ENCODE measurements around the gene ZNF20. TPM values are rescaled to one million over a fixed set of nuclear protein-coding genes. Genes with fewer than 3 reads are reported as not detected.

ZNF20 gene
- total RNA-seq (1 to 10 TPM; 1.3 to 1.6 TPM), total RNA-seq (0.70 to 0.75 reads per million in 2 donors)

GRCh38 chr19:12139885-12140544, at the start of gene ZNF20:
ZNF20 (minus strand) TSS chr19:12140350; CDS start chr19:12140182, 168 bp downstream.
- peaks cover 4% of the 10 kb centered on the region for H3K36me3 Mint-ChIP-seq (ENCODE audit: low read depth)
- peaks cover 24% of the 10 kb centered on the region for H3K4me1 Mint-ChIP-seq
- peak; percentile 74 to 77 (median 76) for DNase-seq
- peak within 1 kb of the TSS; percentile 97 for H3K4me3 Mint-ChIP-seq
- no peaks in the 10 kb centered on the region for H3K9me3 ChIP-seq (ENCODE audit: control insufficient read depth, low read length, poor library complexity, severe bottlenecking)
- H3K27ac Mint-ChIP-seq = peak within 1 kb of the TSS; percentile 34
- H3K27me3 Mint-ChIP-seq = no peaks in the 10 kb centered on the region
- ATAC-seq = peak; percentile 92

GRCh38 chr19:12187625-12188024, 47.5 kb upstream of the ZNF20 start:
- ATAC-seq (no peak), DNase-seq (no peak)
- Mint-ChIP-seq H3K27ac (no peak overlapping the region), H3K36me3 (ENCODE audit: low read depth) (peaks cover 19% of the 10 kb centered on the region), H3K27me3 (no peaks in the 10 kb centered on the region), H3K4me3 (no peak overlapping the region), H3K4me1 (no peaks in the 10 kb centered on the region)
- H3K9me3 ChIP-seq (ENCODE audit: control insufficient read depth, low read length, poor library complexity, severe bottlenecking) = peaks cover 53% of the 10 kb centered on the region

GRCh38 chr19:12180377-12180776, 40.2 kb upstream of the ZNF20 start:
- Mint-ChIP-seq H3K27me3 (no peaks in the 10 kb centered on the region), H3K4me1 (peaks cover 9% of the 10 kb centered on the region), H3K4me3 (no peak overlapping the region), H3K36me3 (ENCODE audit: low read depth) (peaks cover 14% of the 10 kb centered on the region), H3K27ac (no peak overlapping the region)
- ATAC-seq (no peak), DNase-seq (no peak)
- peaks cover 33% of the 10 kb centered on the region for H3K9me3 ChIP-seq (ENCODE audit: control insufficient read depth, low read length, poor library complexity, severe bottlenecking)

- Mint-ChIP-seq H3K4me3 (peak overlapping the region; percentile 25), H3K4me1 (peaks cover 34% of the 10 kb centered on the region)
Measured at GRCh38 chr19:12166626-12167025, 26.5 kb upstream of the ZNF20 start.

GRCh38 chr19:12163826-12164225, 23.7 kb upstream of the ZNF20 start:
- Mint-ChIP-seq H3K27me3 (no peaks in the 10 kb centered on the region), H3K4me3 (peak overlapping the region; percentile 99), H3K4me1 (peaks cover 26% of the 10 kb centered on the region), H3K27ac (peak overlapping the region; percentile 97), H3K36me3 (ENCODE audit: low read depth) (peaks cover 2% of the 10 kb centered on the region)
- DNase-seq (no peak), ATAC-seq (no peak)
- H3K9me3 ChIP-seq (ENCODE audit: control insufficient read depth, low read length, poor library complexity, severe bottlenecking) = no peaks in the 10 kb centered on the region

More at GRCh38 chr19:12166626-12167025, 26.5 kb upstream of the ZNF20 start:
- DNase-seq = no peak
- Mint-ChIP-seq H3K27ac (peak overlapping the region; percentile 72), H3K27me3 (no peaks in the 10 kb centered on the region), H3K36me3 (ENCODE audit: low read depth) (peaks cover 3% of the 10 kb centered on the region)
- no peak for ATAC-seq
- no peaks in the 10 kb centered on the region for H3K9me3 ChIP-seq (ENCODE audit: control insufficient read depth, low read length, poor library complexity, severe bottlenecking)

- peak within 1 kb of the TSS; percentile 99 for H3K4me3 Mint-ChIP-seq
- H3K27ac Mint-ChIP-seq = peak within 1 kb of the TSS; percentile 97
- peak; percentile 99 for ATAC-seq
- H3K36me3 Mint-ChIP-seq (ENCODE audit: low read depth) = peaks cover 2% of the 10 kb centered on the region
- H3K9me3 ChIP-seq (ENCODE audit: control insufficient read depth, low read length, poor library complexity, severe bottlenecking) = no peaks in the 10 kb centered on the region
- H3K4me1 Mint-ChIP-seq = peaks cover 26% of the 10 kb centered on the region
- DNase-seq = peak; percentile 79 to 84 (median 82)
- no peaks in the 10 kb centered on the region for H3K27me3 Mint-ChIP-seq
Measured at GRCh38 chr19:12162882-12163806, 23.0 kb upstream of the ZNF20 start, which contains the start of gene ZNF136. ZNF136 (plus strand) TSS chr19:12163096; CDS start chr19:12163204, 108 bp downstream.

GRCh38 chr19:12162513-12162881, 22.3 kb upstream of the ZNF20 start:
- peak overlapping the region; percentile 97 for H3K27ac Mint-ChIP-seq
- peaks cover 2% of the 10 kb centered on the region for H3K36me3 Mint-ChIP-seq (ENCODE audit: low read depth)
- ATAC-seq = peak; percentile 12
- no peak for DNase-seq
- H3K27me3 Mint-ChIP-seq = no peaks in the 10 kb centered on the region
- peaks cover 23% of the 10 kb centered on the region for H3K4me1 Mint-ChIP-seq
- H3K4me3 Mint-ChIP-seq = peak overlapping the region; percentile 99
- H3K9me3 ChIP-seq (ENCODE audit: control insufficient read depth, low read length, poor library complexity, severe bottlenecking) = no peaks in the 10 kb centered on the region

GRCh38 chr19:12159773-12160414, 19.7 kb upstream of the ZNF20 start:
- DNase-seq (no peak), ATAC-seq (no peak)
- peaks cover 5% of the 10 kb centered on the region for H3K27me3 Mint-ChIP-seq
- peak overlapping the region; percentile 19 for H3K4me3 Mint-ChIP-seq
- H3K36me3 Mint-ChIP-seq (ENCODE audit: low read depth) = peaks cover 2% of the 10 kb centered on the region
- H3K9me3 ChIP-seq (ENCODE audit: control insufficient read depth, low read length, poor library complexity, severe bottlenecking) = no peaks in the 10 kb centered on the region
- peaks cover 20% of the 10 kb centered on the region for H3K4me1 Mint-ChIP-seq
- no peak overlapping the region for H3K27ac Mint-ChIP-seq

GRCh38 chr19:12156223-12157058, 16.3 kb upstream of the ZNF20 start, which contains the start of gene ZNF625:
ZNF625 (minus strand) TSS chr19:12156734; CDS start chr19:12156558, 176 bp downstream.
- H3K4me1 Mint-ChIP-seq = peaks cover 10% of the 10 kb centered on the region
- peak within 1 kb of the TSS; percentile 88 for H3K4me3 Mint-ChIP-seq
- peaks cover 10% of the 10 kb centered on the region for H3K27me3 Mint-ChIP-seq
- H3K27ac Mint-ChIP-seq = peak within 1 kb of the TSS; percentile 72
- ATAC-seq (peak; percentile 54), DNase-seq (peak in 1 of 3 donors; percentile 12)
- H3K9me3 ChIP-seq (ENCODE audit: control insufficient read depth, low read length, poor library complexity, severe bottlenecking) = no peaks in the 10 kb centered on the region
- no peaks in the 10 kb centered on the region for H3K36me3 Mint-ChIP-seq (ENCODE audit: low read depth)

GRCh38 chr19:12155324-12155860, 15.2 kb upstream of the ZNF20 start:
- H3K9me3 ChIP-seq (ENCODE audit: control insufficient read depth, low read length, poor library complexity, severe bottlenecking) = no peaks in the 10 kb centered on the region
- Mint-ChIP-seq H3K4me3 (peak overlapping the region; percentile 81), H3K27ac (no peak overlapping the region), H3K36me3 (ENCODE audit: low read depth) (no peaks in the 10 kb centered on the region), H3K27me3 (peaks cover 10% of the 10 kb centered on the region), H3K4me1 (peaks cover 10% of the 10 kb centered on the region)
- ATAC-seq = no peak
- DNase-seq = no peak

- DNase-seq (no peak), ATAC-seq (no peak)
- no peak overlapping the region for H3K4me3 Mint-ChIP-seq
- H3K36me3 Mint-ChIP-seq (ENCODE audit: low read depth) = peaks cover 9% of the 10 kb centered on the region
- H3K27me3 Mint-ChIP-seq = no peaks in the 10 kb centered on the region
- H3K4me1 Mint-ChIP-seq = peaks cover 9% of the 10 kb centered on the region
- no peak overlapping the region for H3K27ac Mint-ChIP-seq
- H3K9me3 ChIP-seq (ENCODE audit: control insufficient read depth, low read length, poor library complexity, severe bottlenecking) = no peaks in the 10 kb centered on the region
Measured at GRCh38 chr19:12145348-12145747, 5.2 kb upstream of the ZNF20 start.

- ATAC-seq = no peak
- no peak overlapping the region for H3K27ac Mint-ChIP-seq
- no peaks in the 10 kb centered on the region for H3K27me3 Mint-ChIP-seq
- no peak for DNase-seq
- H3K4me1 Mint-ChIP-seq = peaks cover 24% of the 10 kb centered on the region
- H3K4me3 Mint-ChIP-seq = peak overlapping the region; percentile 97
- no peaks in the 10 kb centered on the region for H3K9me3 ChIP-seq (ENCODE audit: control insufficient read depth, low read length, poor library complexity, severe bottlenecking)
- H3K36me3 Mint-ChIP-seq (ENCODE audit: low read depth) = peaks cover 10% of the 10 kb centered on the region
Measured at GRCh38 chr19:12141405-12141736, 1.2 kb upstream of the ZNF20 start.
